ENCODE data around the gene MED28. TPM values are rescaled to one million over a fixed set of nuclear protein-coding genes. Genes with fewer than 3 reads are reported as not detected.
A peak's percentile ranks its signal among the peaks of the same experiment; 100 is the strongest.

The MED28 gene
- total and polyA plus RNA-seq, 10 of the 15 experiments (the other 5 are each of a cell fraction or from before 2014, with no cell fraction given) = 19.9 to 77.4 (median 52.0) TPM

- no peak for TF ChIP-seq NFIC (IDR thresholded peaks at IDR 0.05; ENCODE audit: low read depth, low read length)
- TF ChIP-seq USF1 (IDR thresholded peaks at IDR 0.05; ENCODE audit: borderline replicate concordance, extremely low read length, insufficient read depth, low read depth, low read length) = no peak
- TF ChIP-seq ZNF24 (IDR thresholded peaks at IDR 0.05) = no peak
- no peak for TF ChIP-seq EP300 (IDR thresholded peaks at IDR 0.05; ENCODE audit: borderline replicate concordance in 1 of 2, control insufficient read depth in 1 of 2, low read depth in 2 of 2, low read length in 2 of 2)
- TF ChIP-seq GATAD2B (conservative IDR thresholded peaks at IDR 0.05; ENCODE audit: low read depth) = no peak
Observed at GRCh38 chr4:17583276-17583675, 31.2 kb upstream of the MED28 start (continued).

GRCh38 chr4:17583941-17584340, 30.5 kb upstream of the MED28 start:
- Histone ChIP-seq H3K79me2 (ENCODE audit: control insufficient read depth, insufficient read depth, low read length) (peaks cover 24% of the 10 kb centered on the region), H3K27me3 (replicated peaks in 1 of 2; ENCODE audit: control insufficient read depth in 2 of 2, insufficient read depth in 2 of 2, low read length in 1 of 2) (no peaks in the 10 kb centered on the region), H4K20me1 (ENCODE audit: control insufficient read depth, insufficient read depth) (no peaks in the 10 kb centered on the region), H3K4me3 (no peak overlapping the region), H3K9me3 (replicated peaks; ENCODE audit: control insufficient read depth, insufficient read depth, low read length) (no peaks in the 10 kb centered on the region), H3K4me1 (ENCODE audit: control insufficient read depth, insufficient read depth, low read length) (no peaks in the 10 kb centered on the region), H3K9ac (ENCODE audit: control insufficient read depth, insufficient read depth, low read length) (no peak overlapping the region), H3K36me3 (ENCODE audit: control insufficient read depth in 2 of 2, insufficient read depth in 2 of 2, low read length in 1 of 2) (peaks cover 19 to 50% of the 10 kb centered on the region in 2 experiments), H3K27ac (ENCODE audit: control insufficient read depth, insufficient read depth) (no peak overlapping the region), H3K4me2 (ENCODE audit: control insufficient read depth, insufficient read depth) (no peak overlapping the region), H2AFZ (ENCODE audit: control insufficient read depth, low read depth, low read length) (no peak overlapping the region)
- ATAC-seq = no peak
- no peak for FAIRE-seq
- in situ Hi-C loops (cut with MboI) (no loop called here), intact Hi-C loops (cut with micrococcal nuclease; ENCODE audit: unreplicated experiment) (loop anchor here (1.0 kb wide), 1 partner anchor 8 kb away; no protein-coding TSS in a partner anchor)
- TF ChIP-seq KDM1A (IDR thresholded peaks at IDR 0.05; ENCODE audit: borderline replicate concordance) = no peak
- TF ChIP-seq POLR2A (IDR thresholded peaks at IDR 0.05; ENCODE audit: low read depth, low read length) = 0 out of 2 replicates have a peak, but pooled peaks have one; percentile 30
- no peak for DNase-seq (ENCODE audit: low read depth, low spot score)
- ChIA-PET CTCF (no interaction called here), POLR2A (interaction anchor here (1.4 kb wide), 1 partner anchor 31 kb away, joined by 3 read pairs; no protein-coding TSS in a partner anchor), RAD21 (ENCODE audit: unreplicated experiment) (no interaction called here), SMC1A (ENCODE audit: uncharacterized antibody, unreplicated experiment) (interaction anchor here (1.1 to 1.4 kb wide), 2 partner anchors 11 kb away, joined by 3 to 4 read pairs; no protein-coding TSS in a partner anchor)
- WGBS (ENCODE audit: insufficient coverage, insufficient replicate concordance, low lambda C conversion rate, missing lambda C conversion rate) = 96% methylated on average over 4 of the region's 4 CpGs
- BruUV-seq (replicated peaks) = no TSS peak

All from GM12878 (cell line).